ENCODE measurements around the gene ANKS1B.
"Not testable (repeated sequence)": the region's sequence is repeated elsewhere in the genome, so short reads cannot be mapped to it uniquely, and the experiment has no call there.

Gene ANKS1B

GRCh38 chr12:98980508-98980907, 1004.2 kb downstream of the ANKS1B start:
- DNase-seq = no peak

DNA sequence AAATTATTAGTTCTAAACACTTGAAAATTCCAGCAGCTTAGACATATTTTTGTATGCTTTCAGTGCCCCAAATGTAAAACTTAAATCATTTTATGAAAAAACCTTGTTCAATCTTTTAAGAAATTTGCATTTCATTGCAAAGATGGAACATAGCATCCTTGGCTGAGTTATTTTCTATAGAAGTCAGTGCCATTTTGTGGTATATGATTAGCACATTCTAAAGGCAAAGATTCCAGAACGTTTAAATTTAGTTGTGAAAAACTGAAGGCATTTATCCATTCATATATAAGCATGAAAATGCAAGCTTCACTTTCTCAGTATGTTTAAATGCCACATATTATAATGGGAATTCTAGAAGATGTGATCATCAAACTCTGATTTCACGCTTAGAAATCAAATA, 1007.5 kb downstream of the ANKS1B start:
- no peak for DNase-seq

- no peak for DNase-seq
These were observed 1009.9 kb downstream of the ANKS1B start for GRCh38 chr12:98974767-98975381.

DNA sequence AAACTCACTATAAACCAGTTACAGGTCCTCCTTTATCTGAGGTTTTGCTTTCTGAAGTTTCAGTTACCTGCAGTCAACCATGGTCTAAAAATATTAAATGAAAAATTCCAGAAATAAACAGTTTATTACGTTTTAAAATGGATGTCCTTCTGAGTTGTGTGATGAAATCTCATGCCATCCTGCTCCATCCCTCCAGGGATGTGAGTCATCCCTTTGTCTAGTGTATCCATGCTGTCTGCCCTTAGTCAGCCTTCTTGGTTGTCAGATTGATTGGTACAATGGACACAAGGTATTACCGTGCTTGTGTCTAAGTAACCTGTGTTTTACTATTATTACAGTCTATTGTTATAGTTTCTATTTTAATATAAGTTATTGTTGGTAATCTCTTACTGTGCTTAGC, 1011.3 kb downstream of the ANKS1B start:
- DNase-seq = no peak

GRCh38 chr12:98970950-98971349, 1013.8 kb downstream of the ANKS1B start:
- DNase-seq = no peak

GRCh38 chr12:98970210-98970609, 1014.5 kb downstream of the ANKS1B start:
- DNase-seq = no peak

DNA sequence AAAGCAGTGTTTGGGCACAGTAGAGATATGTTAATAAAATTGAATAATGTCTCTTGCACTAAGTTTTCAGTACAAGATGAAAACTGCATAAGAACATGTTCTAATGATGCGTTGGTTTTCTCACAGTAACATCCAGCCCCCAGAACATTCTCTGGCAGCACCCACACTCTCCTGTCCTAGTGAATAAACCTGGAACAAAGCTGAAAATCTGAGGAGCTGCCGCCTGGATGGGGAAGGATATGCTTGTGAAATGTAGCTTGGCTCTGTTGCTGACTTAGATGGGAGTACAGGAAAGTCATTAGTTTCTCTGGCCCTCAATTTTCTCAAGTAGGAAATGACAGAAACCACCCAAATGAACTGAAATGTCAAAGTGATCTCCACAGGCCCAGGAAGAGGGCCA, 1015.8 kb downstream of the ANKS1B start:
- DNase-seq = no peak

DNA sequence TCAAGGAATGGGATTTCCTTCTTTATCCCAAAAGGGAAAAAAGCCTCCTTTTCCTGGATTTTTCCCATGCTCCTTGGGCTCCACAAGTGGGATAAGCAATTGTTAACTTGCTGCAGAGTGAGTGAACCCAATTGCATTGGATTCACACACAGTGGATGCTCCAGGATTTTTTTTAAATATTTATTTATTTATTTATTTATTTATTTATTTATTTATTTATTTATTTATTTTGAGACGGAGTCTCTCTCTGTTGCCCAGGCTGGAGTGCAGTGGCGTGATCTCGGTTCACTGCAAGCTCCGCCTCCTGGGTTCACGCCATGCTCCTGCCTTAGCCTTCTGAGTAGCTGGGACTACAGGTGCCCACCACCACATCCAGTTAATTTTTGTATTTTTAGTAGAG, 1027.6 kb downstream of the ANKS1B start:
- not testable (repeated sequence) for DNase-seq

GRCh38 chr12:98955284-98955683, 1029.5 kb downstream of the ANKS1B start:
- DNase-seq = peak; percentile 14 to 29

DNA sequence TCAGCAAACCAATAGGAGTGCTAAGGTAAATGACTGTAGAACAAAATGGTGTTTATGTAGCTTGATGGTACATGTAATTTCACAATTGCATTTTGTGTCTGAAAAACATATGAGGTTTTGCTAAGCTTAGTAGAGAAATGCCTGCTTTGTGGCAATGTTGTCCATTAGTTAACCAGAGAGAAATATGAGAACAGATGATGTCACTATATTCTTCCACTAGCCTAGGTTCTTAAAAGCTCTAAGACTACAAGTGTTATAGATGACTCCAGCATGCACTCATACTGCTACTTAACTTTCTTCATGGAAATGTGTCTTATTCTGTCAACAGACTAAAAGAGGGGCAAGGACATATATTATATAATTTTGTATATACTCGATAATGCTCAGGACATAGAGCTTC, 1030.2 kb downstream of the ANKS1B start:
- DNase-seq = no peak

GRCh38 chr12:98951406-98951805, 1033.3 kb downstream of the ANKS1B start:
- DNase-seq = no peak

DNA sequence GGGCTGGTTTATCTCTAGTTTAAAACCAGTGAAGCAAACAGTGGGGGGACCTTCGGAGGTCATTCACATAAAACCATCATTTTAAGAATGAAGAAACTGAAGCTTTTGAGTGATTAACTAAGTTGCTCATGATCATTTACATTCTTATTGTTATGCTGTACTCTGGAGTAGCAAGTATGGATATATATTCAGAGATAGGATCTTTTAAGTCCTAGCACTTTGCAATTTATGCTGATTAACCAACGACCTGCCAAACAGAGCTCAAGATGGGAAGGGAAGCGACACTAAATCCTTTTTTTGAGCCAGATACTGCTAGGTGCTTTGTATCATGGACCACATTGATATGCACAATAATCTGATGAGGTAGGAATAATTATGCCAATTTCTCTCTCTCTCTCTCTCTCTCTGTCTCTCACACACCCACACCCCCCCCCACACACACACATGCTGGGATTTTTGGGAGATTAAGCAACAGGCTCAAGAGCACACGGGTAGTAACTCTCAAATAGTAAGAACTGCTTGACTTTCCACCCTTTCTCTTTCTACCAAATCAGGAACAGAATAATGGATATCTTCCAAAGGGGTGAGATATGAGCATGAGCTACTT, 1036.3 kb downstream of the ANKS1B start:
- no peak for DNase-seq

- no peak for DNase-seq
These were observed 1038.9 kb downstream of the ANKS1B start for GRCh38 chr12:98945864-98946263.

GRCh38 chr12:98939926-98940325, 1044.8 kb downstream of the ANKS1B start:
- no peak for DNase-seq

- no peak for DNase-seq
These were observed 1045.4 kb downstream of the ANKS1B start for GRCh38 chr12:98939350-98939749.

DNA sequence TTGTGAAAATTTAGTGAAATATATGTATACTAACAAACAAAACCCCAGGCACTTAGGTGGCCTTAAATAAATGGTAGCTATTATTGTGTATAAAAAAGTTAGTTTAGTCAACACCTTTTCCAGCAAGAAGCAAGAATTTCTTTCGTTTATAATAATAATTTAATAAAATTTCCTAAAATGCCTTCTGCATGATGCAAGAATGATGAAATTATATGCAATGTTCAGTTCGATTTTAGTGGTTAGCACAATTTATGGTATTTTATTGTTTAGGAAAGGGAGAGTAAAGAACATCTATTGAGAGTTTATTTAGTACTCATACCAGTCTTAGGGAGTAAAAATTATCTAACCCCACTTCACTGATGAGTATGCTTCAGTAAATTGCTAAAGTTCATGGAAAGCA, 1048.9 kb downstream of the ANKS1B start:
- no peak for DNase-seq

- no peak for DNase-seq
These were observed 1061.9 kb downstream of the ANKS1B start for GRCh38 chr12:98922871-98923270.

GRCh38 chr12:98918176-98918863, 1066.4 kb downstream of the ANKS1B start:
- DNase-seq = no peak

DNA sequence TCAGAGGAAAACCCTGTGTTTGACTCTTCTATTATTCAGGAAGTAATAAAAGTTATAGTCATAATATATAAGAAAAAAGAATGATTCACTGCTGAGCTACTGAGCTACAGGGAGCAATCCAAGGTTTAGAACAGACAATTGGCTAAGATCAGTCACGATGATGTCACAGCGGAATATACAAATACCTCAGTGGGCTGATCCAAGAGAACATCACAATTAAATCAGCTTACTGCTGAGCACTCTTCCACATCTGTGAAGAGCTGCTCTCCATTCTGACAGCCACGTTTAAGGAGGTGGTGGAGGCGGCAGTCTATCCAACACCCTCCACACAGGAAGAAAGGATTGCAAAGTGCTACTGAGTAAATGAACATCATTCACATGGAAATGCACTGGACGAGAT, 1068.6 kb downstream of the ANKS1B start:
- DNase-seq = no peak

- DNase-seq = no peak
These were observed 1072.2 kb downstream of the ANKS1B start for GRCh38 chr12:98912401-98912974.

GRCh38 chr12:98911396-98911795, 1073.3 kb downstream of the ANKS1B start:
- no peak for DNase-seq

DNA sequence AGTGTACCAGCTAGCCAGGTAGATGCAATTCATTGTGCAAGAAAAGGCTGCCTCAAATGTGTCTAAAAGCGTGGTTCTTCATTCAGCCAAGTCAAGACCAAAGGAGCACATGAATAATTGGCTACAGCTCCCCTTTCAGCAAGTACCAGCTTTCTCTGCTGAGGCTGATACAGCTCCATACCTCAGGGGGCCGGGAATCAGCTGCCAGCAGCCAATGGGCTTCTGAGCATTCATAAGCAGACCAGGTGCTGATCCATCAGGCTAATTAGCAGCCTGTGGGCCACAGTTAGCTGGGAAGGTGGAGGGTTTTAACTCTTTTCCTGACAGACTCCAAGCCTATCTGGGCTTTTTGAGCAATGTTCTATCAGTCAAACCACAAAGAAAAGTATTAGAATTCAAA, 1075.0 kb downstream of the ANKS1B start:
- DNase-seq = no peak

DNA sequence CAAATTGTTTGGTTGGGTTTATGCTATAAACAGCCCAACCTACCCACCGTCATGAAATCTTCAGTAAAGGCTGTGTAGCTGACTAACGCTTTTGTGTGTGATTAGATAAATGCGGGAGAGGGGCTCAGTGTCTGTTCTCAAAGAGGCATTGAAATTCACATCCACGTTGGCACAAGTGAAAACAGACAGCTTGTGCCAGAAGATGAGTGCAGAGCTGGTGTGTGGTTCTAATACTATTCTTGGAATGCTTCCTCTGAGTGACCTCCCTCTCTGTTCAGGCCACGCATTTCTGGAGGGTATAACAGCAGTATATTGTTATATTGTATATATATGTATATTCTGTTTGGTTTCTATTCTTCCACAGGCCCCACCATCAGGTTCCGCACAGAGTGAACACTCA, 1075.9 kb downstream of the ANKS1B start:
- no peak for DNase-seq

DNA sequence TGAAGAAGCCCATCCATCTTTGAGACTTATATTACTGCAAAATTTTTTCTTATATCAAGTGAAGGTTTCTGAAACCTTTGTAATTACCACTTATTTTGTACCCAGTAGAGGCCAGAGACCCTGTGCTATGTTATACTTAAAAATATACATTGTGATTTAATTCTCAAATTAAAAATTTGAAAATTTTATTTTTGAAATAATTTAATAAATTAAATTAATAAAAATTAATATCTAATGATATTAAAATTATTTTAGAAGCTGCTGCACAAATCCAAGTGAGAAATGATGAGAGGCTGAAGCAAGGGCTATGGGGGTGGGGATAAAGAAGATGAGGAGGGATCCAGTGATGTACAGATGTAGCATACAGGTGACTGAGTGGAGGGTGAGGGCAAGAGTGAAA, 1080.9 kb downstream of the ANKS1B start:
- DNase-seq = no peak

All from SHP77 (cell line).